ENCODE measurements around the gene MRPL53. TPM values are rescaled to one million over a fixed set of nuclear protein-coding genes. Genes with fewer than 3 reads are reported as not detected.

The MRPL53 gene
- total RNA-seq, 1 experiment from 2014 or later = 52.1 TPM

DNA sequence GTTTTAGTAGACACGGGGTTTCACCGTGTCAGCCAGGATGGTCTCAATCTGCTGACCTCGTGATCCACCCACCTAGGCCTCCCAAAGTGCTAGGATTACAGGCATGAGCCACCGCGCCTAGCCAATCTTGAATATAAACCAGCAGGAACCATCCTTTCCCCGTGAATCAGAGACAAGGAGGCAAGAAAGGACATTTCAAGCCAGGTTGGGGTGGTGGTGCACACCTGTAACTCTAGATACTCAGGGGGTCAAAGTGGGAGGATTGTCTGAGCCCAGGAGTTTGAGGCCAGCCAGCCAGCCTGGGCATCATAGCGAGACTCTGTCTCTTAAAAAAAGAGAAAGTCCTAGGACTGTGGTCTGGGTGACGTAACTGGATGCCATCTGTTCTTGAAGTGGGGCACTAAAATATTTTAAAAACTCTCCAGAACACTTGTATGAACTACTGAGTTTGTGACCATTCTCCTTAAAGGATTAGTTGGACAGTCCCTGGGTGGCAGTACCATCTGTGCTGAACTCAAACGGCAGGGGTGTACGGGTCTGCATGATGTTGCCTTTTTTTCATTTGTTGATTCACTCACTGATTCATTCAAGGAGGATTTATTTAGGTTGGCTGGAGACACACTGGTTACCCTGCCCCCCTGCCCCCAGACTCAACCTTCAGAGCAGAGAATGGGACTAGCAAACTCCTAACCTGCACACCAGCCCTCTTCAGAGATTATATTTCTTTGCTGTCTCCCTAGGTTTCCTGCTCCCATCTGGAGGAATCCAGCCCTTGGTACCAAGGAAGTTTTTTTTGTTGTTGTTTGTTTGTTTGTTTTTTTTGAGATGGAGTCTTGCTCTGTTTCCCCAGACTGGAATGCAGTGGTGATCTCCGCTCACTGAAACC, 38.9 kb upstream of the MRPL53 start (continued):
- TF ChIP-seq, protein P1, sequence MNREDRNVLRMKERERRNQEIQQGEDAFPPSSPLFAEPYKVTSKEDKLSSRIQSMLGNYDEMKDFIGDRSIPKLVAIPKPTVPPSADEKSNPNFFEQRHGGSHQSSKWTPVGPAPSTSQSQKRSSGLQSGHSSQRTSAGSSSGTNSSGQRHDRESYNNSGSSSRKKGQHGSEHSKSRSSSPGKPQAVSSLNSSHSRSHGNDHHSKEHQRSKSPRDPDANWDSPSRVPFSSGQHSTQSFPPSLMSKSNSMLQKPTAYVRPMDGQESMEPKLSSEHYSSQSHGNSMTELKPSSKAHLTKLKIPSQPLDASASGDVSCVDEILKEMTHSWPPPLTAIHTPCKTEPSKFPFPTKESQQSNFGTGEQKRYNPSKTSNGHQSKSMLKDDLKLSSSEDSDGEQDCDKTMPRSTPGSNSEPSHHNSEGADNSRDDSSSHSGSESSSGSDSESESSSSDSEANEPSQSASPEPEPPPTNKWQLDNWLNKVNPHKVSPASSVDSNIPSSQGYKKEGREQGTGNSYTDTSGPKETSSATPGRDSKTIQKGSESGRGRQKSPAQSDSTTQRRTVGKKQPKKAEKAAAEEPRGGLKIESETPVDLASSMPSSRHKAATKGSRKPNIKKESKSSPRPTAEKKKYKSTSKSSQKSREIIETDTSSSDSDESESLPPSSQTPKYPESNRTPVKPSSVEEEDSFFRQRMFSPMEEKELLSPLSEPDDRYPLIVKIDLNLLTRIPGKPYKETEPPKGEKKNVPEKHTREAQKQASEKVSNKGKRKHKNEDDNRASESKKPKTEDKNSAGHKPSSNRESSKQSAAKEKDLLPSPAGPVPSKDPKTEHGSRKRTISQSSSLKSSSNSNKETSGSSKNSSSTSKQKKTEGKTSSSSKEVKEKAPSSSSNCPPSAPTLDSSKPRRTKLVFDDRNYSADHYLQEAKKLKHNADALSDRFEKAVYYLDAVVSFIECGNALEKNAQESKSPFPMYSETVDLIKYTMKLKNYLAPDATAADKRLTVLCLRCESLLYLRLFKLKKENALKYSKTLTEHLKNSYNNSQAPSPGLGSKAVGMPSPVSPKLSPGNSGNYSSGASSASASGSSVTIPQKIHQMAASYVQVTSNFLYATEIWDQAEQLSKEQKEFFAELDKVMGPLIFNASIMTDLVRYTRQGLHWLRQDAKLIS (CRISPR knock-in tag; IDR thresholded peaks at IDR 0.05; ENCODE audit: borderline replicate concordance) = no peak
- TF ChIP-seq MYBL2 (CRISPR knock-in tag; IDR thresholded peaks at IDR 0.05) (no peak), TP53 (CRISPR knock-in tag; IDR thresholded peaks at IDR 0.05) (no peak)
- TF ChIP-seq, protein P2, sequence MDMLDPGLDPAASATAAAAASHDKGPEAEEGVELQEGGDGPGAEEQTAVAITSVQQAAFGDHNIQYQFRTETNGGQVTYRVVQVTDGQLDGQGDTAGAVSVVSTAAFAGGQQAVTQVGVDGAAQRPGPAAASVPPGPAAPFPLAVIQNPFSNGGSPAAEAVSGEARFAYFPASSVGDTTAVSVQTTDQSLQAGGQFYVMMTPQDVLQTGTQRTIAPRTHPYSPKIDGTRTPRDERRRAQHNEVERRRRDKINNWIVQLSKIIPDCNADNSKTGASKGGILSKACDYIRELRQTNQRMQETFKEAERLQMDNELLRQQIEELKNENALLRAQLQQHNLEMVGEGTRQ (CRISPR knock-in tag; IDR thresholded peaks at IDR 0.05) = no peak

DNA sequence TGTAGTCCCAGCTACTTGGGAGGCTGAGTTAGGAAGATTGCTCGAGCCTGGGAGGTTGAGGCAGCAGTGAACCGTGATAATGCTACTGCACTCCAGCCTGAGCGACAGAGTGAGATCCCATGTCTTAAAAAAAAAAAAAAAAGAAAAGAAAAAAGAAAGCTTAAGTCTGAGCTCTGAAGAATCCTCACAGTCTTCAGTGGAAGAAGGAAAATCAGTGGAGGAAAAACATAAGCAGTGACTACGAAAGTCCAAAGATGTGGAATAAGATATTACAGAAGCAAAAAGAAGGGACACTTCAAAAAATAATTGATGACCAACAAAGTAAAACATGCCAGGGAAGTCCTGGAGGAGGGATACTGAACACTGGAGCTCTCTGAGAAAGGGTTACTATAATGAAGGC, 37.8 kb upstream of the MRPL53 start:
- H3K4me1 Mint-ChIP-seq = peaks cover 27% of the 10 kb centered on the region
- no peak overlapping the region for H3K27ac Mint-ChIP-seq
- H3K4me3 Mint-ChIP-seq = no peak overlapping the region
- H3K9me3 Mint-ChIP-seq = no peaks in the 10 kb centered on the region
- no peak for DNase-seq (ENCODE audit: low spot score)
- TF ChIP-seq SOX15 (CRISPR knock-in tag; IDR thresholded peaks at IDR 0.05) (no peak), MAX (CRISPR knock-in tag; IDR thresholded peaks at IDR 0.05) (no peak), HMGA2 (CRISPR knock-in tag; IDR thresholded peaks at IDR 0.05) (no peak), CBFB (CRISPR knock-in tag; IDR thresholded peaks at IDR 0.05; ENCODE audit: low read depth) (no peak), ZNF416 (CRISPR knock-in tag; IDR thresholded peaks at IDR 0.05) (no peak), EMX1 (CRISPR knock-in tag; IDR thresholded peaks at IDR 0.05) (no peak)
- TF ChIP-seq, protein P3, sequence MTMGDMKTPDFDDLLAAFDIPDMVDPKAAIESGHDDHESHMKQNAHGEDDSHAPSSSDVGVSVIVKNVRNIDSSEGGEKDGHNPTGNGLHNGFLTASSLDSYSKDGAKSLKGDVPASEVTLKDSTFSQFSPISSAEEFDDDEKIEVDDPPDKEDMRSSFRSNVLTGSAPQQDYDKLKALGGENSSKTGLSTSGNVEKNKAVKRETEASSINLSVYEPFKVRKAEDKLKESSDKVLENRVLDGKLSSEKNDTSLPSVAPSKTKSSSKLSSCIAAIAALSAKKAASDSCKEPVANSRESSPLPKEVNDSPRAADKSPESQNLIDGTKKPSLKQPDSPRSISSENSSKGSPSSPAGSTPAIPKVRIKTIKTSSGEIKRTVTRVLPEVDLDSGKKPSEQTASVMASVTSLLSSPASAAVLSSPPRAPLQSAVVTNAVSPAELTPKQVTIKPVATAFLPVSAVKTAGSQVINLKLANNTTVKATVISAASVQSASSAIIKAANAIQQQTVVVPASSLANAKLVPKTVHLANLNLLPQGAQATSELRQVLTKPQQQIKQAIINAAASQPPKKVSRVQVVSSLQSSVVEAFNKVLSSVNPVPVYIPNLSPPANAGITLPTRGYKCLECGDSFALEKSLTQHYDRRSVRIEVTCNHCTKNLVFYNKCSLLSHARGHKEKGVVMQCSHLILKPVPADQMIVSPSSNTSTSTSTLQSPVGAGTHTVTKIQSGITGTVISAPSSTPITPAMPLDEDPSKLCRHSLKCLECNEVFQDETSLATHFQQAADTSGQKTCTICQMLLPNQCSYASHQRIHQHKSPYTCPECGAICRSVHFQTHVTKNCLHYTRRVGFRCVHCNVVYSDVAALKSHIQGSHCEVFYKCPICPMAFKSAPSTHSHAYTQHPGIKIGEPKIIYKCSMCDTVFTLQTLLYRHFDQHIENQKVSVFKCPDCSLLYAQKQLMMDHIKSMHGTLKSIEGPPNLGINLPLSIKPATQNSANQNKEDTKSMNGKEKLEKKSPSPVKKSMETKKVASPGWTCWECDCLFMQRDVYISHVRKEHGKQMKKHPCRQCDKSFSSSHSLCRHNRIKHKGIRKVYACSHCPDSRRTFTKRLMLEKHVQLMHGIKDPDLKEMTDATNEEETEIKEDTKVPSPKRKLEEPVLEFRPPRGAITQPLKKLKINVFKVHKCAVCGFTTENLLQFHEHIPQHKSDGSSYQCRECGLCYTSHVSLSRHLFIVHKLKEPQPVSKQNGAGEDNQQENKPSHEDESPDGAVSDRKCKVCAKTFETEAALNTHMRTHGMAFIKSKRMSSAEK (CRISPR knock-in tag; IDR thresholded peaks at IDR 0.05; ENCODE audit: borderline replicate concordance) = no peak
- TF ChIP-seq, protein P4, sequence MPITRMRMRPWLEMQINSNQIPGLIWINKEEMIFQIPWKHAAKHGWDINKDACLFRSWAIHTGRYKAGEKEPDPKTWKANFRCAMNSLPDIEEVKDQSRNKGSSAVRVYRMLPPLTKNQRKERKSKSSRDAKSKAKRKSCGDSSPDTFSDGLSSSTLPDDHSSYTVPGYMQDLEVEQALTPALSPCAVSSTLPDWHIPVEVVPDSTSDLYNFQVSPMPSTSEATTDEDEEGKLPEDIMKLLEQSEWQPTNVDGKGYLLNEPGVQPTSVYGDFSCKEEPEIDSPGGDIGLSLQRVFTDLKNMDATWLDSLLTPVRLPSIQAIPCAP (CRISPR knock-in tag; IDR thresholded peaks at IDR 0.05) = no peak
- H3K27me3 Mint-ChIP-seq (ENCODE audit: low read depth) = peaks cover 91% of the 10 kb centered on the region
- ATAC-seq = no peak
- CTCF ChIA-PET = interaction anchor here (0.6 to 1.2 kb wide), 5 partner anchors 9 to 371 kb away, joined by 3 to 6 read pairs (median 4); partner anchors contain the start of genes CCDC142 and TTC31
- POLR2A ChIA-PET = no interaction called here
- peaks cover 11% of the 10 kb centered on the region for H3K36me3 Mint-ChIP-seq

Data from WTC11 (cell line).